Gastrocnemius medialis (tissue), 4 donors: ENCODE measurements around the gene TGFB1I1.

Experiments
- CTCF ChIP-seq, 5 experiments: fragments of 450-650 bp in 3 of 5; fragments of 200-600 bp in 2 of 5; sonication (generic) in 2 of 5; IDR thresholded peaks in 4 of 5; conservative IDR thresholded peaks in 1 of 5; 1 replicate in 4 of 5; 2 replicates in 1 of 5; pipeline ENCODE4 v1.5.1; 2016 to 2019; ENCODE audit warnings: antibody characterized with exemption in 5 of 5, mild to moderate bottlenecking in 3 of 5, moderate library complexity in 3 of 5
- POLR2A ChIP-seq, 2 donors: fragments of 450-650 bp; IDR thresholded peaks; one replicate each; pipeline ENCODE4 v1.6.1; 2017; ENCODE audit warnings: antibody characterized with exemption in 2 of 2, mild to moderate bottlenecking in 2 of 2, moderate library complexity in 2 of 2

GRCh38 chr16:31487071-31487719 lies 15.2 kb downstream of the TGFB1I1 start:
- TF ChIP-seq POLR2A (IDR thresholded peaks at IDR 0.05) (no peak), CTCF (IDR thresholded peaks at IDR 0.05 in 4 of 5, conservative IDR thresholded peaks at IDR 0.05 in 1 of 5) (no peak)
